A549 (cell line): ENCODE measurements around the gene CORO2B. TPM values are rescaled to one million over a fixed set of nuclear protein-coding genes. Genes with fewer than 3 reads are reported as not detected.
"Not testable (repeated sequence)": the region's sequence is repeated elsewhere in the genome, so short reads cannot be mapped to it uniquely, and the experiment has no call there.

Experiments used
- ATAC-seq, 2 experiments: fragments of 200-7000 bp in 1 of 2; fragments of >200 bp in 1 of 2; cut with Nextera tagmentation in 1 of 2; cut with Tn5 transposase in 1 of 2; 3 replicates each; pipeline versions ENCODE4 v1.8.0 to v1.9.1; 2018 to 2020; ENCODE audit warnings: mild to moderate bottlenecking in 1 of 2, moderate library complexity in 1 of 2
- CTCF ChIA-PET: fragments of 300-600 bp; sonication (Branson Sonifier 250); formaldehyde crosslinking; extraction: SDS; loops from one replicate; lab custom pipeline; 2021; ENCODE audit warnings: antibody characterized with exemption, inconsistent platforms; lab: Yijun Ruan, JAX
- POLR2A ChIA-PET: fragments of 350-600 bp; formaldehyde crosslinking; extraction: SDS; loops from one replicate; lab custom pipeline; 2021; ENCODE audit warnings: antibody characterized with exemption, inconsistent platforms; lab: Yijun Ruan, JAX
- DNase-seq, 2 experiments: peaks; one replicate each; pipeline versions ENCODE4 v3.0.0 to v3.0.0-alpha.2; 2011 to 2016; ENCODE audit warnings: low read depth in 1 of 2, low spot score in 1 of 2
- FAIRE-seq: peaks from 2 replicates; lab custom pipeline; 2011; peaks lifted over from hg19 to GRCh38; lab: Jason Lieb, UNC
- H3K27ac ChIP-seq, 2 experiments: fragments of >200 bp; sonication (Bioruptor Twin); formaldehyde crosslinking; 3 replicates each; pipeline ENCODE4 v1.5.1; 2016 to 2017
- H3K4me1 ChIP-seq: fragments of >200 bp; sonication (Bioruptor Twin); formaldehyde crosslinking; 3 replicates; pipeline ENCODE4 v1.6.1; 2016
- H3K4me2 ChIP-seq: fragments of >200 bp; sonication (Bioruptor Twin); formaldehyde crosslinking; 3 replicates; pipeline ENCODE4 v1.6.1; 2016
- H3K4me3 ChIP-seq: fragments of >200 bp; sonication (Bioruptor Twin); formaldehyde crosslinking; 3 replicates; pipeline ENCODE4 v1.5.1; 2016
- H3K9me3 ChIP-seq: fragments of >200 bp; sonication (Bioruptor Twin); formaldehyde crosslinking; 3 replicates; pipeline ENCODE4 v1.6.1; 2016
- ATOH8 ChIP-seq: fragments of 250-450 bp; sonication (Bioruptor Pico); IDR thresholded peaks from 2 replicates; pipeline ENCODE4 v1.5.0; 2020; ENCODE audit warnings: low read depth, mild to moderate bottlenecking, moderate library complexity
- BCL3 ChIP-seq: fragments of >200 bp; sonication (Bioruptor Twin); formaldehyde crosslinking; IDR thresholded peaks from 3 replicates; pipeline ENCODE4 v1.6.1; 2016
- BHLHE40 ChIP-seq: IDR thresholded peaks from 2 replicates; pipeline ENCODE4 v1.6.1; 2012; ENCODE audit warnings: low read depth, low read length, inconsistent platforms
- E2F6 ChIP-seq: IDR thresholded peaks from 2 replicates; pipeline ENCODE4 v1.6.1; 2012; ENCODE audit warnings: low read depth, borderline replicate concordance
- EHMT2 ChIP-seq: fragments of 200-600 bp; sonication (generic); IDR thresholded peaks from 2 replicates; pipeline ENCODE4 v1.6.1; 2016; ENCODE audit warnings: antibody characterized with exemption, low read depth, mild to moderate bottlenecking, moderate library complexity
- FOSL2 ChIP-seq, 2 experiments: fragments of 450-650 bp in 1 of 2; fragments of >200 bp in 1 of 2; sonication (Bioruptor Twin) in 1 of 2; formaldehyde crosslinking; IDR thresholded peaks; 2 replicates each; pipeline versions ENCODE4 v1.5.0 to v1.6.1; 2016 to 2020; ENCODE audit warnings: mild to moderate bottlenecking in 1 of 2, moderate library complexity in 1 of 2
- FOXS1 ChIP-seq: fragments of 250-450 bp; sonication (Bioruptor Pico); IDR thresholded peaks from 2 replicates; pipeline ENCODE4 v1.5.0; 2020; ENCODE audit warnings: mild to moderate bottlenecking, moderate library complexity
- GATA3 ChIP-seq: IDR thresholded peaks from 2 replicates; pipeline ENCODE4 v1.6.1; 2012; ENCODE audit warnings: borderline replicate concordance
- HDAC2 ChIP-seq: fragments of 200-600 bp; sonication (generic); IDR thresholded peaks from 2 replicates; pipeline ENCODE4 v1.6.1; 2016
- HOXB13 ChIP-seq: fragments of 250-450 bp; sonication (Bioruptor Pico); IDR thresholded peaks from 2 replicates; pipeline ENCODE4 v1.5.0; 2020; ENCODE audit warnings: low read depth, mild to moderate bottlenecking, moderate library complexity
- KDM1A ChIP-seq: fragments of 200-600 bp; sonication (generic); IDR thresholded peaks from 2 replicates; pipeline ENCODE4 v1.6.1; 2016; ENCODE audit warnings: low read depth, mild to moderate bottlenecking
- RARB ChIP-seq: fragments of 250-450 bp; sonication (Bioruptor Pico); IDR thresholded peaks from 2 replicates; pipeline ENCODE4 v1.8.0; 2021; ENCODE audit warnings: mild to moderate bottlenecking, moderate library complexity
- REST ChIP-seq: fragments of 200-600 bp; sonication (generic); IDR thresholded peaks from 2 replicates; pipeline ENCODE4 v1.6.1; 2016; ENCODE audit warnings: antibody characterized with exemption, mild to moderate bottlenecking, moderate library complexity
- TFCP2L1 ChIP-seq: fragments of 250-450 bp; sonication (Bioruptor Pico); IDR thresholded peaks from 2 replicates; pipeline ENCODE4 v1.5.0; 2021; ENCODE audit warnings: mild to moderate bottlenecking
- TP53 ChIP-seq: fragments of 250-450 bp; sonication (Bioruptor Pico); IDR thresholded peaks from 2 replicates; pipeline ENCODE4 v1.5.0; 2021; ENCODE audit warnings: mild to moderate bottlenecking, moderate library complexity
- USF2 ChIP-seq: fragments of 450-650 bp; IDR thresholded peaks from 2 replicates; pipeline ENCODE4 v1.6.1; 2014; ENCODE audit warnings: antibody characterized with exemption
- ZNF302 ChIP-seq: fragments of 250-450 bp; sonication (Bioruptor Pico); IDR thresholded peaks from 2 replicates; pipeline ENCODE4 v1.9.0; 2021; ENCODE audit warnings: inconsistent platforms, mild to moderate bottlenecking, moderate library complexity
- ZSCAN20 ChIP-seq: fragments of 250-450 bp; sonication (Bioruptor Pico); IDR thresholded peaks from 2 replicates; pipeline ENCODE4 v1.8.0; 2022; ENCODE audit warnings: mild to moderate bottlenecking, moderate library complexity
- WGBS: methylation state at CpG from one replicate; pipeline ENCODE4 v1.1.6; 2017; ENCODE audit errors: missing lambda C conversion rate; 5-methylcytosine and 5-hydroxymethylcytosine counted together
- polyA plus RNA-seq, 4 experiments: library from polyadenylated mRNA; depleted of rRNA in 3 of 4; stranded (reverse); fragments of >200 nt; fragmentation: RNase III in 1 of 4; extraction: RNeasy Plus Mini Kit Qiagen cat#74134 plus additional on column Dnase treatment in 1 of 4; gene quantifications; 2 replicates in 3 of 4; 3 replicates in 1 of 4; pipeline ENCODE4 v1.2.3, GENCODE V29; 2011 to 2017

The CORO2B gene
- polyA plus RNA-seq, 2 of the 4 experiments (the other 2 are of a cell fraction) = 2.0 to 2.3 TPM

- Histone ChIP-seq H3K27ac (no peak overlapping the region), H3K4me3 (no peak overlapping the region), H3K4me2 (no peak overlapping the region), H3K9me3 (0 out of 3 replicates have a peak, but pooled peaks cover 7% of the 10 kb centered on the region), H3K4me1 (no peaks in the 10 kb centered on the region)
- TF ChIP-seq FOSL2 (IDR thresholded peaks at IDR 0.05) (no peak), FOSL2 (CRISPR knock-in tag; IDR thresholded peaks at IDR 0.05) (no peak), TFCP2L1 (CRISPR knock-in tag) (no peak), KDM1A (no peak), ATOH8 (CRISPR knock-in tag) (no peak), HDAC2 (no peak), BCL3 (no peak), E2F6 (no peak), FOXS1 (CRISPR knock-in tag) (no peak), USF2 (no peak), ZNF302 (CRISPR knock-in tag) (no peak), GATA3 (no peak), BHLHE40 (no peak), REST (no peak), TP53 (CRISPR knock-in tag) (no peak), HOXB13 (CRISPR knock-in tag) (no peak), EHMT2 (no peak)
- POLR2A ChIA-PET = interaction anchor here (0.9 kb wide), 1 partner anchor 19 kb away, joined by 4 read pairs; no protein-coding TSS in a partner anchor
- CTCF ChIA-PET = interaction anchor here (0.7 to 2.0 kb wide), 2 partner anchors 12 to 17 kb away, joined by 3 to 5 read pairs; no protein-coding TSS in a partner anchor
- FAIRE-seq (no peak), ATAC-seq (no peak), DNase-seq (no peak)
These were observed 172.8 kb downstream of the CORO2B start for GRCh38 chr15:68751622-68752021.

GRCh38 chr15:68755731-68756130, 176.9 kb downstream of the CORO2B start:
- POLR2A ChIA-PET = interaction anchor here (0.7 kb wide), 1 partner anchor 15 kb away, joined by 3 read pairs; no protein-coding TSS in a partner anchor
- FAIRE-seq (peak; percentile 7), DNase-seq (no peak), ATAC-seq (no peak)
- CTCF ChIA-PET = interaction anchor here (1.0 to 5.3 kb wide), 5 partner anchors 10 to 120 kb away, joined by 3 to 19 read pairs (median 3); no protein-coding TSS in a partner anchor
- no peaks in the 10 kb centered on the region for H3K9me3 ChIP-seq
- WGBS = 16% methylated on average over 2 of the region's 2 CpGs
- no peak overlapping the region for H3K4me3 ChIP-seq
- H3K4me1 ChIP-seq = no peaks in the 10 kb centered on the region
- no peak overlapping the region for H3K27ac ChIP-seq
- no peak overlapping the region for H3K4me2 ChIP-seq
- no peak for TF ChIP-seq ZSCAN20
- TF ChIP-seq RARB (CRISPR knock-in tag) = no peak

GRCh38 chr15:68759982-68760579, 181.3 kb downstream of the CORO2B start:
- POLR2A ChIA-PET, H3K4me2 ChIP-seq, DNase-seq, H3K4me1 ChIP-seq, H3K4me3 ChIP-seq, H3K9me3 ChIP-seq, H3K27ac ChIP-seq, ATAC-seq, FAIRE-seq: not testable (repeated sequence)
- WGBS = 56% methylated on average over 1 of the region's 1 CpG
- CTCF ChIA-PET = interaction anchor here (1.2 kb wide), 1 partner anchor 29 kb away, joined by 3 read pairs; no protein-coding TSS in a partner anchor
